CD4-positive, alpha-beta T cell (primary cell): Measurements from ENCODE around the gene DOK3. TPM values are rescaled to one million over a fixed set of nuclear protein-coding genes. Genes with fewer than 3 reads are reported as not detected.

Experiments
- ATAC-seq: fragments of 200-7000 bp; cut with Tn5 transposase; one replicate; pipeline ENCODE4 v1.10.0; 2022; ENCODE audit warnings: mild to moderate bottlenecking; ENCODE audit not compliant: poor library complexity
- CTCF ChIA-PET: fragments of 350-600 bp; sonication (Branson Sonifier 250); formaldehyde crosslinking; loops from one replicate; lab custom pipeline; 2021; ENCODE audit warnings: antibody characterized with exemption, inconsistent platforms; lab: Charles Lee
- POLR2A ChIA-PET: fragments of 350-600 bp; sonication (Branson Sonifier 250); formaldehyde crosslinking; loops from one replicate; lab custom pipeline; 2021; ENCODE audit warnings: antibody characterized with exemption, inconsistent platforms; lab: Charles Lee
- DNase-seq, 14 experiments: peaks; one replicate each; pipeline ENCODE4 v3.0.0-alpha.2; 2013 to 2020; ENCODE audit warnings: mixed read lengths in 2 of 14
- H3K27ac ChIP-seq, 2 donors: one replicate each; pipeline versions ENCODE4 v1.5.1 to v1.7.0; 2013; ENCODE audit warnings: low read length in 2 of 2, low read depth in 1 of 2, mild to moderate bottlenecking in 1 of 2
- H3K27me3 ChIP-seq, 2 experiments: 1 replicate in 1 of 2; 2 replicates in 1 of 2; pipeline versions ENCODE4 v1.6.1 to v1.7.0; 2013; ENCODE audit warnings: low read length in 2 of 2, control low read depth in 1 of 2, mild to moderate bottlenecking in 1 of 2, moderate library complexity in 1 of 2; ENCODE audit not compliant: insufficient read depth in 2 of 2, control insufficient read depth in 1 of 2
- H3K36me3 ChIP-seq: one replicate; pipeline ENCODE4 v1.6.1; 2013; ENCODE audit warnings: low read length, control low read depth; ENCODE audit not compliant: insufficient read depth
- H3K4me1 ChIP-seq: one replicate; pipeline ENCODE4 v1.6.1; 2013; ENCODE audit warnings: low read length, control low read depth; ENCODE audit not compliant: insufficient read depth
- H3K4me3 ChIP-seq: one replicate; pipeline ENCODE4 v1.5.1; 2013; ENCODE audit warnings: mild to moderate bottlenecking, low read length, moderate library complexity
- H3K9me3 ChIP-seq, 2 experiments: 1 replicate in 1 of 2; 2 replicates in 1 of 2; pipeline versions ENCODE4 v1.6.1 to v1.7.0; 2013; ENCODE audit warnings: low read length in 2 of 2, mild to moderate bottlenecking in 2 of 2, control low read depth in 1 of 2, moderate library complexity in 1 of 2; ENCODE audit not compliant: control insufficient read depth in 1 of 2, insufficient read depth in 1 of 2
- H3K27ac Mint-ChIP-seq: one replicate; pipeline ENCODE4 v1.8.0; 2020; ENCODE audit warnings: mixed read lengths
- H3K27me3 Mint-ChIP-seq: one replicate; pipeline ENCODE4 v1.8.0; 2021; ENCODE audit warnings: mixed read lengths
- H3K36me3 Mint-ChIP-seq: one replicate; pipeline ENCODE4 v1.8.0; 2021; ENCODE audit warnings: low read depth, mixed read lengths
- H3K4me1 Mint-ChIP-seq: one replicate; pipeline ENCODE4 v1.8.0; 2021; ENCODE audit warnings: low read depth, mixed read lengths
- H3K4me3 Mint-ChIP-seq: one replicate; pipeline ENCODE4 v1.8.0; 2020; ENCODE audit warnings: mild to moderate bottlenecking, mixed read lengths
- H3K9me3 Mint-ChIP-seq: one replicate; pipeline ENCODE4 v1.8.0; 2020; ENCODE audit warnings: mixed read lengths
- CTCF ChIP-seq: fragments of 200-600 bp; IDR thresholded peaks from one replicate; pipeline ENCODE4 v1.8.0; 2022; ENCODE audit warnings: antibody characterized with exemption, mild to moderate bottlenecking
- intact Hi-C, 2 experiments: fragments of 100-400 bp; cut with DNase I in 1 of 2; cut with micrococcal nuclease in 1 of 2; formaldehyde crosslinking; loops; one replicate each; pipeline versions ENCODE4 v1.15.1 to v1.9.0; 2023 to 2025; cut with DNase I, micrococcal nuclease
- total RNA-seq, 174 experiments: library from RNA in 2 of 174; stranded (reverse) in 2 of 174; gene quantifications; one replicate each; pipeline ENCODE4 v1.2.3 and lab custom pipeline; 2021 to 2026

Gene DOK3
- total RNA-seq, 2 experiments from 2014 or later: 1.3 to 1.4 TPM

- peaks cover 82% of the 10 kb centered on the region for H3K36me3 ChIP-seq
- H3K9me3 Mint-ChIP-seq: no peaks in the 10 kb centered on the region
- H3K9me3 ChIP-seq: no peaks in the 10 kb centered on the region
- CTCF ChIA-PET: no interaction called here
- H3K27me3 ChIP-seq: no peaks in the 10 kb centered on the region
- no peaks in the 10 kb centered on the region for H3K4me1 ChIP-seq
- TF ChIP-seq CTCF: no peak
- intact Hi-C loops: no loop called here
- peak overlapping the region; percentile 20 for H3K27ac Mint-ChIP-seq
- no peak for ATAC-seq
- no peaks in the 10 kb centered on the region for H3K27me3 Mint-ChIP-seq
- H3K27ac ChIP-seq: no peak overlapping the region
- H3K4me3 Mint-ChIP-seq: no peak overlapping the region
- H3K36me3 Mint-ChIP-seq: peaks cover 33% of the 10 kb centered on the region
- H3K4me1 Mint-ChIP-seq: no peaks in the 10 kb centered on the region
- no peak for DNase-seq
- H3K4me3 ChIP-seq: no peak overlapping the region
- POLR2A ChIA-PET: no interaction called here
Observed at GRCh38 chr5:177530638-177531037, 21.0 kb upstream of the DOK3 start.

GRCh38 chr5:177529247-177530203, 19.9 kb upstream of the DOK3 start:
- no peak for ATAC-seq
- no peaks in the 10 kb centered on the region for H3K9me3 ChIP-seq
- ChIA-PET POLR2A (no interaction called here), CTCF (no interaction called here)
- no peaks in the 10 kb centered on the region for H3K4me1 ChIP-seq
- no peak for TF ChIP-seq CTCF
- no peak overlapping the region for H3K27ac ChIP-seq
- Mint-ChIP-seq H3K27ac (no peak overlapping the region), H3K27me3 (no peaks in the 10 kb centered on the region), H3K36me3 (peaks cover 28% of the 10 kb centered on the region), H3K4me1 (no peaks in the 10 kb centered on the region), H3K9me3 (no peaks in the 10 kb centered on the region), H3K4me3 (no peak overlapping the region)
- H3K36me3 ChIP-seq: peaks cover 82% of the 10 kb centered on the region
- H3K27me3 ChIP-seq: no peaks in the 10 kb centered on the region
- H3K4me3 ChIP-seq: no peak overlapping the region
- DNase-seq: no peak
- intact Hi-C loops: no loop called here

GRCh38 chr5:177528631-177529030, 19.0 kb upstream of the DOK3 start:
- Mint-ChIP-seq H3K27ac (no peak overlapping the region), H3K27me3 (no peaks in the 10 kb centered on the region), H3K4me1 (no peaks in the 10 kb centered on the region), H3K4me3 (no peak overlapping the region), H3K9me3 (no peaks in the 10 kb centered on the region), H3K36me3 (peaks cover 22% of the 10 kb centered on the region)
- no peak overlapping the region for H3K4me3 ChIP-seq
- ATAC-seq (no peak), DNase-seq (no peak)
- no peaks in the 10 kb centered on the region for H3K4me1 ChIP-seq
- ChIA-PET POLR2A (no interaction called here), CTCF (no interaction called here)
- no peaks in the 10 kb centered on the region for H3K27me3 ChIP-seq
- no peak overlapping the region for H3K27ac ChIP-seq
- H3K9me3 ChIP-seq: no peaks in the 10 kb centered on the region
- TF ChIP-seq CTCF: no peak
- peaks cover 84% of the 10 kb centered on the region for H3K36me3 ChIP-seq
- intact Hi-C loops: no loop called here
